ENCODE measurements around the gene LTBP2. TPM values are rescaled to one million over a fixed set of nuclear protein-coding genes. Genes with fewer than 3 reads are reported as not detected.

The LTBP2 gene
- total RNA-seq, 4 donors from 2014 or later = 19.8 to 51.9 (median 28.8) TPM

DNA sequence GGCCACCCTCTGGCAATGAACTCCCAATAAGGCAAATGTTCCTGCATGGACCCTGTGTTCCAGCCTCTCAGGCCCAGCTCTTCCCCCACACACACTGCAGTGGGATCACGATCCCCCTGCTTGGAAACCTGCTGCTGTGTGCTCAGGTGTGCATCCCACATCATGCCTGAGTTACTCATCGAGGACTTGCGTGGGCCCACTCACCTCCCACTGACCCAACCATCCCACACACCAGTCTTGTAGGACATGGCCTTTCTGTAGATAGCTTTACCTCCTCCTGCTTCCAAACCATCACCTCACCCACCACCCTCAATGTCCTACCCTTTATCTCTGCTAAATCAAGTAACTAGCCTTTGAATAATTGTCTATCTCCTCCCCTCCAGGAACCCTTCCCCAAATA, 143.5 kb downstream of the LTBP2 start:
- in situ Hi-C loops (cut with MboI; ENCODE audit: low sequenced_read_pairs in 4 of 4) = no loop called here
- H3K4me3 ChIP-seq = no peak overlapping the region
- DNase-seq (no peak), ATAC-seq (no peak)
- no peaks in the 10 kb centered on the region for H3K27me3 ChIP-seq
- intact Hi-C loops (cut with DNase I; ENCODE audit: low total_unique reads) = no loop called here
- H3K9me3 ChIP-seq = no peaks in the 10 kb centered on the region
- no peaks in the 10 kb centered on the region for H3K36me3 ChIP-seq
- TF ChIP-seq POLR2A (IDR thresholded peaks at IDR 0.05) = no peak
- TF ChIP-seq, protein P1, sequence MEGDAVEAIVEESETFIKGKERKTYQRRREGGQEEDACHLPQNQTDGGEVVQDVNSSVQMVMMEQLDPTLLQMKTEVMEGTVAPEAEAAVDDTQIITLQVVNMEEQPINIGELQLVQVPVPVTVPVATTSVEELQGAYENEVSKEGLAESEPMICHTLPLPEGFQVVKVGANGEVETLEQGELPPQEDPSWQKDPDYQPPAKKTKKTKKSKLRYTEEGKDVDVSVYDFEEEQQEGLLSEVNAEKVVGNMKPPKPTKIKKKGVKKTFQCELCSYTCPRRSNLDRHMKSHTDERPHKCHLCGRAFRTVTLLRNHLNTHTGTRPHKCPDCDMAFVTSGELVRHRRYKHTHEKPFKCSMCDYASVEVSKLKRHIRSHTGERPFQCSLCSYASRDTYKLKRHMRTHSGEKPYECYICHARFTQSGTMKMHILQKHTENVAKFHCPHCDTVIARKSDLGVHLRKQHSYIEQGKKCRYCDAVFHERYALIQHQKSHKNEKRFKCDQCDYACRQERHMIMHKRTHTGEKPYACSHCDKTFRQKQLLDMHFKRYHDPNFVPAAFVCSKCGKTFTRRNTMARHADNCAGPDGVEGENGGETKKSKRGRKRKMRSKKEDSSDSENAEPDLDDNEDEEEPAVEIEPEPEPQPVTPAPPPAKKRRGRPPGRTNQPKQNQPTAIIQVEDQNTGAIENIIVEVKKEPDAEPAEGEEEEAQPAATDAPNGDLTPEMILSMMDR (IDR thresholded peaks at IDR 0.05 in 4 of 5, conservative IDR thresholded peaks at IDR 0.05 in 1 of 5) = no peak
- peaks cover 0 to 19% of the 10 kb centered on the region in 2 donors for H3K4me1 ChIP-seq
- no peak overlapping the region for H3K27ac ChIP-seq

DNA sequence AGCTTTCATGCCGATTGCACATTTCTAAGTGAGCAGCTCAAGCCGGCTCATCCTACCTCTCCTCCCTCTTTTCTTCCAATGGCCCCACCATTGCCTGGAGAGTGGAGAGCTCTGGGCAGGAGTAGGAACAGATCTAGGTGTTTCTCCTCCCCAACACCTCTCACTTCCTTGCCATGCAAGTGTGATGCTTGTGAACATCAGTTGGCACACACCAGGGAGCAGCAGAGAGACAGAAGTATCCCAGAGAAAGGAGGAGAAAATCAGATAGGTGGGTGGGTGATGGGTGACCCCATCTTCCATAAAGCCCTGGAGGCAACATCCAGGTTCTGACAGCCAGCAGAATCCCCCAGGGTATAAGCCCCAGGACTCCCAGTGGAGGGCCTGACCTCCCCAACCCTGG, 146.7 kb downstream of the LTBP2 start:
- TF ChIP-seq POLR2A (IDR thresholded peaks at IDR 0.05) = no peak
- TF ChIP-seq, protein P1 (IDR thresholded peaks at IDR 0.05 in 4 of 5, conservative IDR thresholded peaks at IDR 0.05 in 1 of 5) = no peak
- no peaks in the 10 kb centered on the region for H3K9me3 ChIP-seq
- no peak overlapping the region for H3K27ac ChIP-seq
- in situ Hi-C loops (cut with MboI; ENCODE audit: low sequenced_read_pairs in 4 of 4) (no loop called here), intact Hi-C loops (cut with DNase I; ENCODE audit: low total_unique reads) (no loop called here)
- H3K36me3 ChIP-seq = no peaks in the 10 kb centered on the region
- no peak for ATAC-seq
- no peak overlapping the region for H3K4me3 ChIP-seq
- no peaks in the 10 kb centered on the region for H3K27me3 ChIP-seq
- peaks cover 0 to 15% of the 10 kb centered on the region in 2 donors for H3K4me1 ChIP-seq
- no peak for DNase-seq

DNA sequence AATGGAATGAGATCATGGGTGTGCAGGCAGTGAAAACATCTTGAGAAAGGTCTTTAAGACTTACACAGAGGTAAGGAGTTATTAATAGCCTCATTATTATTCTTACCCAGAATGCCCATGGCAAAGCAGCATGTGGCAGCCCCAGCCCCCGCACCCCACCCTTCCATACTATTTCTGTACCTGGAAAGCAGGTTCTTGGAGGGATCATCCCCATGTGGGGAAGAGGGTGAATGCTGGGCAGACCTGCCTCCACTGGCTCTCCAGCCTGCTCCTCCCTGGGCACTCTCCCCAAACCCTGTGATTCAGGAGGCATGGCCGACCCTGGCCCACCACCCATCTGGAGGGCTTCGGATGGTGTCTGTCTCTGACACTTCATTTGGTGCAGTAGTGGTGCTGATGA, 147.3 kb downstream of the LTBP2 start:
- TF ChIP-seq POLR2A (IDR thresholded peaks at IDR 0.05) = no peak
- TF ChIP-seq, protein P1 (IDR thresholded peaks at IDR 0.05 in 4 of 5, conservative IDR thresholded peaks at IDR 0.05 in 1 of 5) = no peak
- Histone ChIP-seq H3K27me3 (no peaks in the 10 kb centered on the region), H3K9me3 (no peaks in the 10 kb centered on the region), H3K4me1 (peaks cover 0 to 10% of the 10 kb centered on the region in 2 donors), H3K4me3 (no peak overlapping the region), H3K27ac (no peak overlapping the region), H3K36me3 (no peaks in the 10 kb centered on the region)
- intact Hi-C loops (cut with DNase I; ENCODE audit: low total_unique reads) (no loop called here), in situ Hi-C loops (cut with MboI; ENCODE audit: low sequenced_read_pairs in 4 of 4) (no loop called here)
- ATAC-seq (no peak), DNase-seq (no peak)

DNA sequence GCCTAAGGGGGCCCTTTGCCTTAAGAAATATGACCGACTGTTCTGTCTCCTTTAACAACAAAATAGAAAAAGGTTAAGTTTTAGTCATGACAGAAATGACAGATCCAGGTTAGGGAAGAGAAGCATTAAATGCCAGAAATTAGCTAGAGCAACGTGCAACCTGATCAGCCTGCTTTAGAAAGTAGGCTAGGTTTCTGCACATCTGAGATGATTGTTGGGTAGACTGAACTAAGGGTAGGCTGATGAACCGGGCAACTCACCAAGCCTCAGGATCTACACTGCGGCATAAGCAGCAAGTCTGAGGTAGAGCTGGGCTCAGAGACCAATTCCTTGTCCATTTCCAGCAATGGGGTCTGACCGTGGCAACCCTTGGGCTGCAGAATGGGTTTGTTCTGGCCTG, 148.3 kb downstream of the LTBP2 start:
- Histone ChIP-seq H3K27me3 (no peaks in the 10 kb centered on the region), H3K36me3 (no peaks in the 10 kb centered on the region), H3K27ac (no peak overlapping the region), H3K4me3 (no peak overlapping the region), H3K4me1 (peaks cover 0 to 2% of the 10 kb centered on the region in 2 donors), H3K9me3 (no peaks in the 10 kb centered on the region)
- TF ChIP-seq, protein P1 (IDR thresholded peaks at IDR 0.05 in 4 of 5, conservative IDR thresholded peaks at IDR 0.05 in 1 of 5) = no peak
- TF ChIP-seq POLR2A (IDR thresholded peaks at IDR 0.05) = no peak
- DNase-seq (no peak), ATAC-seq (no peak)
- intact Hi-C loops (cut with DNase I; ENCODE audit: low total_unique reads) = no loop called here
- in situ Hi-C loops (cut with MboI; ENCODE audit: low sequenced_read_pairs in 4 of 4) = no loop called here

DNA sequence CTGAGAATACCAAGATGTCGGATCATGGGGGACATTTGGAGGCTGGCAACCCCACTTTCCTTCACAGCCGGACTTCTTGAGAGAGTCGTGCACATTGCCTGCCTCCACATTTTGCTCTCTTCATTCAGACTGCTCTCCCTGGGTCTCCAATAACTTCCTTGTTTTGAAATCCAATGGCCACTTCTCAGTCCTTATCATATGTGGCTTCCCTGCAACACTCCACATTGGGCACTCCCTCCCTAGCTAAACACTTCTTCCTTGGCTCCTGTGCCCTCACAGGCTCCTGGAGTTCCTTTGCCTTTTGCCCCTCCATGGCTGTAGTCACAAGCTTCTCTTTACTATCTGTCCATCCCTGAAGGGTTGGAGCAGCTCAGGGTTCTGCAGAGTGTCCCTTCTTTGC, 149.0 kb downstream of the LTBP2 start:
- intact Hi-C loops (cut with DNase I; ENCODE audit: low total_unique reads) = no loop called here
- H3K27me3 ChIP-seq = no peaks in the 10 kb centered on the region
- DNase-seq = no peak
- H3K4me1 ChIP-seq = no peaks in the 10 kb centered on the region
- no peaks in the 10 kb centered on the region for H3K36me3 ChIP-seq
- in situ Hi-C loops (cut with MboI; ENCODE audit: low sequenced_read_pairs in 4 of 4) = no loop called here
- ATAC-seq = no peak
- H3K9me3 ChIP-seq = no peaks in the 10 kb centered on the region
- H3K27ac ChIP-seq = no peak overlapping the region
- H3K4me3 ChIP-seq = no peak overlapping the region
- TF ChIP-seq, protein P1 (IDR thresholded peaks at IDR 0.05 in 4 of 5, conservative IDR thresholded peaks at IDR 0.05 in 1 of 5) = no peak
- TF ChIP-seq POLR2A (IDR thresholded peaks at IDR 0.05) = no peak
